SK-MEL-5 (cell line): ENCODE data around the gene PDE6A. TPM values are rescaled to one million over a fixed set of nuclear protein-coding genes. Genes with fewer than 3 reads are reported as not detected.

Experiments
- DNase-seq: peaks from one replicate; pipeline ENCODE4 v3.0.0-alpha.2; 2016; ENCODE audit warnings: low read depth, low spot score
- in situ Hi-C: cut with HindIII; loops from 2 replicates; pipeline ENCODE4 v1.10.0; 2016; ENCODE audit warnings: low sequenced_read_pairs, high pct_unique_total_duplicates, low pct_unique_long_range_greater_than_20kb
- small RNA-seq, 2 experiments: library from RNA; depleted of rRNA; stranded (forward); fragments of <200 nt; gene quantifications; one replicate each; pipeline ENCODE3, GENCODE V24; 2014
- total RNA-seq: library from RNA; depleted of rRNA; stranded (reverse); fragments of >200 nt; shearing (Covaris generic); gene quantifications from 2 replicates; pipeline ENCODE4 v1.2.3, GENCODE V29; 2014; rRNA removed

Gene PDE6A
- total RNA-seq, 1 experiment from 2014 or later = 0.26 TPM

DNA sequence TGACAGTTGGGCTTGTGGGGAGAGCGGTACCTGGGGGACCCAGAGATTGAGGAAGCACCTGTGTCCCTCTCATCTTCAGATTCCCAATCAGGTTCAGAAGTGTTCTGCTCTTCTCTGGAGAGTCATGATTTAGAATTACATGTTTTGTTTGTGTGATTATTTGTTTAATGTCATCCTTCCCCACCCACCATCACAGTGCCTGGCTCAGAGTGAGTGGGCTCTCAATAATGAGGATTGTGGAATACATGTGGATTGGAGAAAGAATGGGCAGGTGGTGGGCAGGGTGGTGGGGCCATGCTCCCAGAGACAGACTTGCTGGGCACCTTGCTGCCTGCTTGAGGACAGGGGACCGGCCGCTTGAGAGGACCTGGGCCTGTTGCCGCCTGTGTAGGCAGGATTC lies 126.5 kb downstream of the PDE6A start:
- in situ Hi-C loops = no loop called here
- no peak for DNase-seq

DNA sequence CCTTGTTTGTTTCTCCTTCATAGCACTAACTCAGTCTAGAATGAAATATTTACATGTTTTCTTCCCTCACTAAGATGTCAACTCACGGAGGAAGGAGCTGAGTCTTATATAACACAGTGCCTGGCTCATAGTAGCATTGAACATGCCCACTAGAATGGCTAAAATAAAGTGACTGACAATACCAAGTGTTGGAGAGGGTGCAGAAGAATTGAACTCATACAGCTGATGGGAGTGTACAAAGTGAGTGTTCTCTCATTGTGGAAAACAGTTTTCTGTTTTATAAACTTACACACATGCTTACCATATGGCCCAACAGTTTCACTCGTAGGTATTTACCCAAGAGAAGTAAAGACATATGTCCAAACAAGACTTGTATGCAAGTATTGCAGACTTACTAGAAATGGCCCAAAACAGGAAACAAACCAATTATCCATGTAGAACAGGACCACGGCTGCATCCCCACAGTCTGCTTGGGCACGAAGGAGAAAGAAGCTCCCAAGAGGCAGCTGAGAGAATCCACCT lies 127.0 kb downstream of the PDE6A start:
- DNase-seq = no peak
- in situ Hi-C loops = no loop called here

DNA sequence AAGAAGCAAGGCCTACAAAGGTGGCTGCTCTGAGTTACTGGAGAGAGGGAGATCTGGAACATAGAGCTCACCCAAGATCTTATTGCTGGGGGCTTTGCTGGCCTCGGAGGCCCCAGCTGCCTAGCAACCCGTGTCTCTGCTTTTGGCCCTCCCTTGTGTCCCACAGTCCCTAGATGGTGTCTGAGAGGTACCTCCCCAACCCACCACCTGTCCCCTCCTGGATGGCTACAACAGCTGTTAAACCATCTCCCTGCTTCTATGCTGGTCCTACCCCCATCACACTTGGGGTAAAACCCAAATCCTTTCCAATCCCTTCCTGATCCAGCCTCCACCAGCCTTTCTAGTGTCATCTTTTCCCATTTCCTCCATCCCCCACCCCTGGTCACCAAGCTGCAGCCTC lies 127.9 kb downstream of the PDE6A start:
- in situ Hi-C loops = no loop called here
- no peak for DNase-seq

DNA sequence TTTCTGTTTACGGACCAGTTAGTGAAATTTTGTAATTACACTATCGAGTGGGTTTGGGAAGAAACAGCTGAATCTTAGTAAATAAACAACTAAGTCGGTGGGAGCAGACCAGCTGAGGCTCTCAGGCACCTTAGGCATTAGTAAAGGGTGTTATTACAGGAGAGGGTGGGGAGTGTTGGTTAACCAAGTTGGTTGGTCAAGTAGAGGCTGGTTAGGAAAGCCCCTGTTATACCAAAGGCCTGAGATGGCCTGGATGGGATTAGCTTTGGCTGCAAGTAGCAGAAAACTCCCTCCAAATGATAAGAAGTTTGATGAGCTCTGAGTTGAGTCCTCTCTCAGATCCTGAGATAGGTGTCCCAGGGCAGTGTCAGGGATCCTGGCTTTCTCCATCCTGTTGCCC lies 133.1 kb downstream of the PDE6A start:
- no peak for DNase-seq
- in situ Hi-C loops = no loop called here

DNA sequence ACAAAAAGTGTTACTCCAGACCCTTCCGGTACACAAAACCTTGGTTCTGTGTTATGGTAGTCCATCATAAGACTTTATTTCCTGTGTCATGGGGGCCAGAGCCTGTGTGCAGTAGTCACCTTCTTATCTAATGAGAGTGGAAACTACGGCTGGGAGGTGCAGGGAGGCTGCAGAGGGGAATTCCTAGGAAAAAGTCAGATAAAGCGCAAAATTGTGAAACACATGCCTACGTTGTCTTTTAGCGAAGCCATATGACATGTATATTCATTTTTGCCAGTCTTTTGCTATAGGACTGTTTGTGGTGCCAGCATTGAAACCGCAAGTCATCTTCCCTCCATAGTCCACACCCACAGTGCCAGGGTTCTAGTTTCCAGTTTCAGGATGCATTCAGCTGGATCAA lies 133.7 kb downstream of the PDE6A start:
- in situ Hi-C loops = no loop called here
- DNase-seq = no peak

DNA sequence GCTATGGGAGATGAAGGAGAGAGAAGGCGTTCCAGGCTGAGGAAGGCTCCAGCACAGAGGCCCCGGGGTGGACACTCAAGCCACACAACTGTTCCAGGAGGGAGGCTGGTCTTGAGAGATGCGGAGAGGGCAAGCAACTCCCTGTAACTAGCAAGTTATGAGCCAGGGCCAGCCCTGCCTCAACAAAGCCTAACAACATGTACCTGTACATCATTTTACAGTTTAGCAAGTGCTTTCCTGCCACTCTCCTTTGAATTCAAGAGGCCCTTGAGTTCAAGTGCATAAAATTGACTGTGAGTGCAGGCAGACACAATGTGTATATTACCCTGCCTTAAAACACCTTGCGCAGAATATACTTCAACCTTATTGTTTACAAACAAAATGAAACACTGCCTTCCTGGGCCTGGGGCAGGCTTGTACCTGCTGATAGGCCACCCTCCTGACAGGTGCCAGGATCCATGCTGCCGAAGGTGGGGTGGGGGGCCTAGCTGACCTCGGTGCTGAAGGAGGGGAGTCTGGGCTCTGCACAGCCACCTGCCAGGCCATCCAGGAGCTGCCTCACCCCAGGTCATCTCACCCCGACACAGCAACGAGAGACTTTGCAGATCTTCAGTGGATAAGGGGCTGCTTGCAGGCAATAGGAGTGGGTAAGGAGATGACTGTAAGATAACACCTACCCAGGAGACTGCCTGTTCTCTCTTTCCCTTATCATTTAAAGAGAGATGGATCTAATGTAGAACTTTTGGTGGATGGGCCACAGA lies 134.5 kb downstream of the PDE6A start:
- no peak for DNase-seq
- in situ Hi-C loops = no loop called here

DNA sequence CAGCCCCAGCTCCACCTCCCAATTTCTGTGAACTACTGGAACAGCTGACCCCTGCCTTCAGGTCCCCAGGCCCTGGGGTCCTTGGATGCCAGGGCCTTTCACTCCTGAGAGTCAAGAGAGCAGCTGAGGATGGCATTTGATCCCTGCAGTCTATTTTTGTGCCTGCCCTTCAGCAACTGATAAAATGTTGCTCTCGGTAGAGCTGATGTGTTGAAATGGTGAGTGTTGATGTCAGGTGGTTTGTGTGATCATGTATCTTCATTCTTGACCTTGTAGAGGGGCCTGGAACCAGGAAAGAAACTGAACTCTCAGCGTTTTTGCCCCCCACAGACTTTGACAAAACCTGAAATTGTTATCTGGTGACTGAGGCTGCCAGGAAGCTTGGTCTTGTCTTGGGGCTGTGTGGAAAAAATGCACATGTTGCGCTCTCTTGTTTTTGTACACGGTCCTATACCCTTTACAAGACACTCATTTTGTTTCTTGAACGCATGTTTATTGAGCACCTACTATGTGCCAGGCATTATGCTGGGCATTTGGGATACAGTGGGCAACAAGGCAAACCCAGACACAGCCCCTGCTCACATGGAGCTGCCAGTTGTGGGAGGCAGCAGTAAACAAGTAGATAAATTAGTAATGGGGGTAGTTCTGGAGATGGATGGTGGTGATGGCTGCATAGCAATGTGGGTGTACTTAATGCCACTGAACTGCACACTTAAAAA lies 136.2 kb downstream of the PDE6A start:
- DNase-seq = no peak
- in situ Hi-C loops = no loop called here

Small RNA genes lying within 50 kb of the gene (small RNA-seq; reads per million reads assigned to genes)
- gene RF00019 = 0 reads per million in 2 experiments

Other genes starting within 250 kb of the PDE6A start
- gene PPARGC1B, start 214.5 kb downstream of the PDE6A start, total RNA-seq = 2.2 and 2.3 TPM in 2 replicates
- 173 and 178 TPM in 2 replicates for gene SLC26A2, start 16.0 kb upstream of the PDE6A start, total RNA-seq
- 5.5 and 6.6 TPM in 2 replicates for gene TIGD6, start 55.9 kb upstream of the PDE6A start, total RNA-seq
- gene HMGXB3, start 55.9 kb upstream of the PDE6A start, total RNA-seq = 53.7 and 54.3 TPM in 2 replicates
- 0.53 TPM in 1 of 2 replicates, not detected in the other for gene CSF1R, start 141.8 kb upstream of the PDE6A start, total RNA-seq
- 0.11 and 0.32 TPM in 2 replicates for gene PDGFRB, start 211.1 kb upstream of the PDE6A start, total RNA-seq
- gene CDX1, start 222.0 kb upstream of the PDE6A start, total RNA-seq = not detected in 2 replicates
- not detected in 2 replicates for gene SLC6A7, start 245.3 kb upstream of the PDE6A start, total RNA-seq